Activated T-cell treated with anti-CD3 and anti-CD28 coated beads, Interleukin-2, amount 50 U/mL, for 48 hours (primary cell): ENCODE measurements around the gene CDH10.

ENCODE experiments used
- DNase-seq, 2 experiments: peaks; one replicate each; pipeline ENCODE4 v3.0.0-alpha.2; 2020

CDH10 gene

DNA sequence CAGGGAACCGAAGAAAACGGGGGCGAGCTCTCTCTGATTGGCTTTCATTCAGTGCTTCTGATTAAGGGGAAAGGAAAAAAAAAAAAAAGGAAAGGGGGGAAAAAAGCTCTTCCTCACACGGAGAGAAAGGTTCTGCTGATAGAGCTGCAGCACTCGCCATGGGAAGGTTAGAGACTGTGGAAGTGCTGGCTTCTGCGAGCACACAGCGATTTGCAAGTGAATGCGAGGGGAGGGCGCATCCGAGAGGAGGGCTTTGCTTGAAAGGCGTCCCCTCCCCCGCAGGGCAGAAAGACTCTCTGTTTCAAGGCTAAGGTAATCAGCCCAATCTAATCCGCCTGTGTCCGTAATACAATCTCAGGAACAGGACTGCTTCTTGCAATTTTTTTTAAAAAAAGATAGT lies at the start of gene CDH10:
Gene CDH10 (minus strand): TSS at position 218 of the 400 bp plus-strand sequence. CDS start 51,488 bp downstream, outside the sequence.
- no peak for DNase-seq

DNA sequence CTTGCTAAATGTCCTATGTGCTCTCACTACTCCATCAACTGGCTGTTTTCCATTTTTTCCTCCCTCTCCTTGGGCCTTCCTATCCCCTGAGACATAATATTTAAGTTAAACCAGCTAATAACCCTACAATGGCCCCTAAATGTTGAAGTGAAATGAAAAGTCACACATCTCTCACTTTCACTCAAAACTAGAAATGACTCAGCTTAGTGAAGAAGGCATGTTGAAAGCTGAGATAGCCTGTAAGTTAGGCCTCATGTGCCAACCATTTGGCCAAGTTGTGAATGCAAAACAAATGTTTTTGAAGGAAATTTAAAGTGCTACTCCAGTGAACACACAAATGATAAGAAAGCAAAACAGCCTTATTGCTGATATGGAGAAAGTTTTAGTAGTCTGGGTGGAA lies 48.8 kb upstream of the CDH10 start:
- no peak for DNase-seq

DNA sequence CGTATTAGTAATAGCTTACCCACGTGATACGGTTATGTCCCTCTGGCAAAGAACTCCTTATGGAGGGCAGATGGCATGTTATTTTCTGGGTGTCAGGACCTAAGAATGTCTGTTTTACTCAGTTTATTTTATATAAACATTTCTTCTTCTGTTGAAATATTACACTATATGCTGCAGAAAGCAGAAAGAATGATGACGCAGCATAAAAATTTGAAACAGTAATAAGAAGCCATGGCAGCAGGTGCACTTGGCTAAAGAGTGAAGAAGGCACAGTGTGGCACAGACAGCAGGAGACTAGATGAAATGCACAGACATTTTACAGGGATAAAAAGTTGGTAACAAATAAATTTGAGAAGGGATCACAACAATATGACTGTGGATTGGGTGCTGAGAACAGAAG lies 46.3 kb upstream of the CDH10 start:
- no peak for DNase-seq

DNA sequence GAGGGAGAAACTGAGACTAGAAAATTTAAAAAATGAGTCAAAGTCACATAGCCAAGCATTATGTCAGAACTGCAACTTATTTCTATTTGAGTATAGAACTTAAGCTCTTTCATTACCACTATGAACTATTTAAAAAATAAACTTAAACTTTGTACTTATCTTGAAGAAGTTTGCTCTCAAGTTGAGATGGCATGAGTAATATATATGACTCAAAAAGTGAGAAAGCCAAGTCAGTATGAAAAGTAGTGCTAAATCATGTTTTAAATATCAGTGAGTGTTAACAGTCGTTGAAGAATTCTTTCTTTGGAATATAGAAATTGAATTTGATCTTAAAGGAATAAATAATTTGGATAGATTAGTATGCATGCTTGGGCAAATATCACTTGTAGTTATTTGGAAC lies 36.3 kb upstream of the CDH10 start:
- DNase-seq, result no peak

DNA sequence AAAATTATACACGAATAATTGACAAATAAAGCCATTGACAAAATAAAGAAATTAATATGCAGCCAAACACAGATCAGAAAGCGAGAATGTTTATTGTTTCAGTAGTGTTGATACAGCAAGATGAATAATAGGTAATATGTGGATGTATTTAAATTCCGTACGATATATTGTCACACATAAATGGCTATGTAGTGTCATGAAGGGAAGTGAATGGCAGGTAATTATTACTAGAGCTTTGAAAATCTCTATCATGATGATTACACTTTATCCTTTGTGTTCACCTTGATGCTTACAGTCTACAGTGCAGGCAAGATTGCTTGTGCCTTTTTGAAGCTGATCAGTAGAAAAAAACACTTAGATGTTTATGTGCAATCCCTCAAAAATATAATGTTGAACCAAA lies 23.3 kb upstream of the CDH10 start:
- DNase-seq, result no peak

DNA sequence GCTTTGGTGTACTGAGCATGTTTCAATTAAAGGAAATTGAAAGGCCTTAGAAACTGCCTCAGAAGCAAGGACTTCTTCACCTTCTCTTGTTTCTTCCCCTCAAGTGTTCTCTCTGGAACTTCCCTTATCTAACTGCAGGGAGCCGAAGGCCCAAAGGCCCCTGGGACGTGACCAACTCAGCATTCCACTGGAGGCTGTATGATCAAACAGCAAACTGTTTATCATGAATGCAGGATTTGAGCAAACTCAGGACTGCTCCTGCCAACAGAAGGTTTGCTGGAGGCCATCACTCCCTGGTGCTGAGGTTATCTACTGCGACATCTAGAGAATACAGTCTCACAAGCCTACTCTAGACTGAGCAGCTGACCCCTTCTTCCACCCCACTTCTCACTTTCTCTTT lies 4.8 kb upstream of the CDH10 start:
- no peak for DNase-seq

DNA sequence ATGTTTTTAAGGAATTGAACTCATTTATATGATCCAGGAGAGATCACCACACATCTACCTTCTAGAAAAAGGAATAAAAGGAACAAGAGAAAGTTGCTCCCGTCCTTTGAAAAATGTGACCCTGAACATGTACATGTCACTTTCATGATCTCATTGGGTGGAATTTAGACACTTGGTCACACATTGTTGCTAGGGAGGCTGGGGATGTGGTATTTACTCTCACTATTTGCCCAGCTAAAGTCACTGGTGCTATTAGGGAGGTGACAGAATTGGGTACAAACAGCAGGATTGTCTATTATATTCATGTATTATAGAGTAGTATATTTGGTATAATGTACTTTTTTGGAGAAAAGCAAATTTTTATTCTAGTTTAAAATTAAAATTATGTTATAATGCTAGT lies 2.1 kb upstream of the CDH10 start:
- DNase-seq, result no peak

DNA sequence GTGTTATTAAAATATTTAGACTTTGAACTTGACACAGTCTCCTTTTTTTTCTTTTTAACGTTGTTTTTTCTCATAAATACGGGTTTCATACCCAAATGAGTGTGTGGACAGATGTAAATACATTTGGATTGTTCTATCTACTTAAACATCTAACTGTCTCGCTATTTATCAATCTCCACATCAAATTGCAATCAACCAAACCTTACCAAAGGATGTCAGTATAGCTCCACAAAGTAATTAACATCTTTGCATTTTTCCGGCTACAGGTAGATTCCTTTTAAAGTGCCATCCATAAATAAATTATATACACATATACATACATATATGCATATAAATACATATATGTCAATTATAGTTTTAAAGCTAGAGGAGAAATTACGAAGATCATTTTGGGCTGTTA lies 705 bp upstream of the CDH10 start:
- no peak for DNase-seq

DNA sequence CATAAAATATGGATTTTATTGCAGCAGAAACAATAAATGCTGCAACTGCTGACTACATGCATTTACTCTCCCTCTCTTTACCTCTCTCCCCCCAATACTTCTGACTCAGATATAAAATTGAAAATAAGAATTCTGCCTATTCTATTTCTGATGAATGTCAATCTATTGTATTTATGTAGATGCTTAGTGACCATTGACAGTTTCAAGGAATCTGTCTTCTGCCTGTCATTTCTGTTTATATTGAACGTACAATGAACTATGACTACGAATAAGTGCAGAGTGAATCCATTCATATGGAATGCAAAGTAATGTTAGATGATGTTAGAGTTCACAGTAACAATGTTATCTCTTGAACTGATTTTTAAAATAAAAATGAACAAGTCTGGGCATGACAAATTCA lies 898 bp downstream of the CDH10 start:
- no peak for DNase-seq

DNA sequence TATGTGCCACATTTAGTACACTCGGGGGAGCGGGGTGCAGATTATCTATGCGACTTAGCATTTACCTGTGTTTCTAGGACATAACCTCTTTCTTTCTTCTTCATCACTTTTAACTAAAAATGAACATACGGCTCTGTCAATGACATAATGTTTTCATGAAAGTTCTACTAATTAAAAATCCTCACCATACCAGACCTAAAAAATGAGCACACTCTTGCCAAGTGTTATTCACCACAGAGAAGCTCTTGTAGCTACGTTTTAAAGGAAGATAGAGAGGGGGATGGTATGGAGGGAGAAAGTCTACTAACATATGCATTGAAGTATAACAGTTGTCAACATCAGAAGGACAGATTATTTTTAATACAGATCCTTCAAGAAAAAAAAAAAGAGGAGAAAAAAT lies 1.6 kb downstream of the CDH10 start:
- no peak for DNase-seq

DNA sequence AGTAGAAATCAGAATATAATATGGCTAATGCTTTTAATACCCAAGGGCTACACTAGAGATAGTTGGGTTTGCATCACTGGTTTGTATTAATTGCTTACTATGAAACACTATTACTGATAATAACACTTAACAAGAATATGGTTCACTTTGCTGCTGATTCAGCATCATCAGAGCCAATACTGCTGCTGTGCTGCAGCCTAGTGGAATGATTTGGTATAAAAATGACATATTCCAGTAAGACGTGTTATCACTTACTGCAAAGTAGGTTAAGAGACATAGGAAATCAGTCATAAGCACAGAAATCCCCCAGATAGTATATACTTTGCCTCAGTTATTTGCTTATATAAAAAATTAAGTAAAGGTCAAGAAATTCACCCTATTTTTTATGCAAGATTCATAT lies 2.8 kb downstream of the CDH10 start:
- no peak for DNase-seq

DNA sequence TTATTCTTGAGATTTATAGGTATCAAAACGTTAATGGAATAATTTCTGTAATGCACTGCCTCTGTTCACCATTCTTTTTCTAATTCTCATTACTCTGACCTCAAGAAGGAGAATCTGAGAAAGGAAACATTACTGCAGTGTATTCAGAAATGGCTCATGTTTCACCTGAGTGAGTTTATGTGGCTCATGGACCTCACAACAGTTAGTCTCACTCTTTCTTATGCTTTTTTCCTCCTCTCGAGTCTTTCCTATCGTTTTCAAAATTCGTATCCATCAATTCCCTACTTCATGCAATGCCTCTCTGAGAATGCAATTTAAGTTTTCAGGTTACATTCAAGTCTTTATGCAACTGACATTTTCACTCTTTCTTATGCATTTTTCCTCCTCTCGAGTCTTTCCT lies 9.6 kb downstream of the CDH10 start:
- DNase-seq, result no peak

DNA sequence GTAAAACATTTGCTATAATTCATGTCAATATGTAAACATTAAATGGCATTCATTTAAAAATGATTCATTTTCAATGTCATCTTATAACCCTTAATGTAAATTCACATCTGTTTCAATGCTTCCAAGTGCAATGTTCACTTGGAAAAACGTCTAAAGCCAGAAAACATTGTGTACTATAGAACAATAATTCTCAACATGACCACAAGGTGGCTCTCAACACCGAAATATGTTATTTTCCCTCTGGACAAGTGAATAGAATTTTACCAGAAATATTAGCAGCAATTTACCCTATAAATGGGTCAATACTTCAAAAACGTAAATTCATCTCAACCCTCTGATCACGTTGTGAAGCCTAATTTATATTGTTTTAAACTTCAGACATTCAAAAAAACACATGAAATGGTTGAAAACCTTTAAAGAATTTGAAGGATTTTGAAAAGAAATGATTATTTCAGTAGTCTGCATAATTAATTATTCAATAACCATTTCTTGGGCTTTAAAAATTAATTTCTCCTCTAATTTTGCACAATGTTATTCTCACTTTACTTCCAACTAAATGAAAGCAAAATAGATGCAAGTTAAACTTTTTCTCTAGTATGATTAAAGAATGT lies 11.0 kb downstream of the CDH10 start:
- no peak for DNase-seq

DNA sequence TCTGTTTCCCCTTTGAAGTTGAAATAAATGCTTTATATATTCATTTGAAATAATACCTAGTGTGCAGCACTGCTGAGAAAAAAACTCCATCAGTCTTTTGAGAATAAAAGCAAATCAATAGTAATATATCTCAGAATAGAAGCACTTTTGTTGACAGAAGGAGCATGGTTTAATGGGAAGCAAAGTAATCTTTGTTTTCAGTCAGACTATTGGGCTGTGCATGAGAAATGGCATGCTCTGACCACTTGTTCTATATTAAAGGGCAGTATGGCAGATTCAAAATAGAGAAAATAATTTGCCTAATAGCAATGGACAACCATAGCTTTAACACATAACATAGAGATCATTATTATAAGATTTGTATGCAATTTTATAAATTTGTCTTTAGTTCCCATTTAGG lies 12.4 kb downstream of the CDH10 start:
- no peak for DNase-seq

DNA sequence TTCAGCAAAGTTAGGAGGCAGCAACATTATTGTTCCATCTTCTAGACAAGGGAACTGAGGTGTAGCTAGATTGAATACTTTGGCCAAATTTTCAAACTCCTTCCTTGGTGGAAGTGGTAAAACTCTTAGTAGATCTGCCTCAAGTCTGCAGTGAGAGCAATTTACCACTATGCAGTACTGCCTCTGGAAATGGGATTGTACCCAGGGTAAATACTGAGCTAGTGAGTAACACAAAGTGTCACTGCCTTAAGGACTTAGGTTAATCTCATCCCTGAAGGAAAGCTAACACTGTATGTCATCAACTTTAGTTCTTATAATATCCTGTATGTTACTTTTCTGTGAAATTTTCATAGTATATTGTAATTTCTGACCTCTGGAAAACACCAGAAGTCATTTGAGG lies 13.9 kb downstream of the CDH10 start:
- DNase-seq, result no peak

DNA sequence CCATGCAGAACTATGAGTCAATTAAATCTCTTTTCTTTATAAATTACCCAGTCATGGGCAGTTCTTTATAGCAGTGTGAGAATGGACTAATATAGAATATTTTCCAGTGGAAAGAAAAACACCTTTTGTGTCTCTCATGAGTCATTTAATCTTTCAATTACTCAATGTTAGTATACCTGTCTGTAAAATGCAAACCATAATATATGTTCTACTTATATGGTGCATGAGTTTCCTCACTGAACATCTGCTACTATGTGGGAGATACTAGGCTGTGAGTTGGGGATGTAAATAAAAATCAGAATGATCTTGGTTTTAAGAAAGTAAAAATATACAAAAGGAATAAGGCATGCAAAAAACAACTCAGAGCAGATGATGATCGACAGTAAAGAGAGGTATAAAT lies 15.0 kb downstream of the CDH10 start:
- DNase-seq, result no peak

DNA sequence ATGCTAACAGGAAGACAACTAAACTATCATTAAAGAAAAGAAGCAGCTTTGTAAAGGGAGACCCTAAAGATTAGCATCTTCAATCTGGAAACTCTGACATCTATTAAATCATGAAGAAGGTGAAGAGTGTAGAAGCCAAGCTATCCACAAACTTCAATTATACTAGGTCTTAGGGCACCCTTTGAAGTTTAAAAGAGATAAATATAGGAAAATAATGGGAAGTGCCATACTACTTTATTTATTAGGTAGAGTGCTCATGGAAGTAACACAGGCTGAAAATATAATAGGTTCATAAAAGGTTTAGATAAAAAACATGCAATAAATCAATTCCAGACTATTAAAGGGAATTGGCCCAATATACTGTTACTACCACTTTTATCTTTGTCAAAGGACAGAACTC lies 19.9 kb downstream of the CDH10 start:
- DNase-seq, result no peak

DNA sequence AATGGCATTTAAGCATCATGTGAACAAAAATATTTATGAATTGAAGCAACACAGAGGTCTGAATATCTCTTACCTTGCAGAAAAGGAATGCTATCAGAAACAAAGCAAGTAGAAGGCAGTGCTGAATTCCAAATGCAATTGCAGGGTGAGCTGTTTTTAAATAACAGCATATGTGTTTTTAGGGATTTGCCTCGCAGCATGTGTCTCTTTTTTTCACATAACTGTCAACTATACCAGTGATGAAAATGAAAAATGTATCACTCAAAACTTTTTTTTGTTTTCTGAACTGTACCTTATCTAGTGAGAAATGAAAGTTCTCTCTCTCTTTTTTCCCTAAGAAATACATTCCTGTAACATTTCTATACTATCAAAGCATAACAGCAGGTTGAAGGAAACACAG lies 21.2 kb downstream of the CDH10 start:
- DNase-seq, result no peak

DNA sequence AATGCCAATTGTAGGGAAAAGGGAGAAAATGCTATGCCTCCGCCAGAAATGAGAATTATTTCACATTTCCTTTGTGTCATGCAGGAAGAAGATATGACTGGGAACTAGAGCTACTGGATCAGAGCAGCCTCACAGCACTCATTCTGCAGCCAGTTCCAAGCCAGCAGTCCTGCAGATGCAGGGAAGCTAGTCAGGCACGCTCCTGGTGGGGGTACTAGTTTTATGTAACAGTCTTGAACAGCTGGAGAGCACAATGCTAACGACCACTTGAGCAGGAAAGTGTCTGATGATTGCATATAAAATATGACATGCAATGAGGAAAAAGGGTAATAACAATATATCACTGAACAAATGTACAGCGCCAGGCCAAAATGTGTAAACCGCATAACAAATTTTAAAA lies 21.7 kb downstream of the CDH10 start:
- no peak for DNase-seq

DNA sequence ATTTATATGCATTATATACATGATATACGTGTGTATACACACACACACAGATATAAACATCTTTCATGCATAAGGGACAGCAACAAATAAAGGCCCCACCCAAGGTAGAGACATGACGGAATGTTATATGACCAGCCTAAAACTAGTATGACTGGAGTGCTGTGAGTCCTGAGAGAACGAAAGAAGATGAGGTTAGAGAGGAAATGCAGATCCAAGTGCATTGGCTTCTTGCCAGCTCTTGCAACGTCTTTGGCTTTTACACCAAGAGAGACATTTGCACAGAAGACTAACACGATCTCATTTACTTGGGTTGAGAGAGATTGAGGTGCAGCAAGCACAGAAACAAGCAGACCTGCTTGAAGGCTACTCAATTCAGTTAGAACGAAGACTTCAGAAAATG lies 23.0 kb downstream of the CDH10 start:
- no peak for DNase-seq

DNA sequence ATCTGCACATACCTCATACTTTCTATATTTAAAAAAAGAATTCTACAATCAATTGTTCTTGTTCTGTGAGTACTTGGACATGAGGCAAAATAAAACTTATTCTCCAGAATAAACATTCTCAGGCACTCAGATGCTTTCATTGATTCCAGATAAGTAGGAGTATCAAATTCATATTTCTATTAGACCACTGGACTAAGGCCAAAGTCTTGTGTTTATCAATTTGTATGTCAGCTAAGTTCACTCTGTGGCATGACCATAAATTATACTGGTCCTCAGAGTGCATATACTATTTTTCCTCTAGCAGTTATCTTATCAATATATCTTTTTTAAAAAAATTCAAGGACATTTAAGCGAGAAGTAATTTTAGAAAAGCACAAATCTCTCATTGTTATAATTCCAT lies 28.2 kb downstream of the CDH10 start:
- no peak for DNase-seq

DNA sequence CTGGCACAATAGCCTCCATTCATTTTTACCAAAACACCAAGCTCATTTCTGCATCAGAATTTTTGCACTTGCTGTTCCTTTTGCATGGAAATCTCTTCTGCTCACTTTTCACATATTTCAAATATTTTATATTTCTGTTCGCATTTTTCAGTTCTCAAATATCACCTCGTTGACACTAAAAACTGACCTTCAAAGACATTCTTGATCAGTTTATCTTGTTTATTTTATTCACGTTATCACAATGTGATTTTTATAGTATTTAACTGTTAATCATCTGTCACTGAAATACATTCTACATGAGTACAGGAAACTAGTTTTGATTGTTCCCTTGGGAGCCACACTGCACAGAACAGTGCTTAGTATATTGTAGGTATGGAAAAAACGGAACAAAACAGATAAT lies 29.6 kb downstream of the CDH10 start:
- no peak for DNase-seq

DNA sequence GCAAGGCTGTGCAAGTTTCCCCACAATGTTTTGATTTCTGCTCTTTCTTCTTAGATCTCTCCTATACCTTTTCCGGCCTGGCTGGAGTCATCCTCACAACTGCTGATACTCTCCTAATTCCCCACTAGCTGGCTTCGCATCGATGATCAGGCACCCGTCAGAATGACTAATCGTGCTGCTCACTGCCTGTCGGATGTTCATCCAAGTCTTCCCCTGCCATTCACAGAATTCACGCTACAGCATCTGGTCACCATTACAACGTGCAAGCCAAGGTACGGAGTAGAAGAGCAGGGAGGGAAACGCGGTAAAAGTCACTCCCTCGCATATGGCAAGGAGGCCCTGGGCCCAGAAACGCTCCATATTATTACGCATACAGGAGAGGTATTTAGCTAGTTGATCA lies 35.1 kb downstream of the CDH10 start:
- DNase-seq, result no peak

DNA sequence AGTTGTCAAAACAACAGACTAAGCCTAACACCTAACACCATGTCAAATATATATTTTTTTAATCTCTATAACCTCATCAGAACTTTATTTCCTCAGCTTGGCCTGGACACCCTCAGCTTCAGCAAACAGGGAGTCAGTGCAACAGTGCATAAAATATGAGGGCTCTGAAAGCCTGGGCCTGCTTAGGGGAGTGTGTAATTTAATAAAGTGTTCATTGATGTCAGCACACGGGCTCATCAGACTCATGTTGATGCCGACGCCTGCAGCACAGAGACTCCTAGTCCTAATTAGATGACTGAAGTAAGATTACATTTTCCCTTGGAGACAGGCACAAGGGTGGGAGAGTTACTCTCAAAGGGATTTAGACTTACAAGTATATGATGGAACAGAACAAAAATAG lies 37.8 kb downstream of the CDH10 start:
- no peak for DNase-seq

DNA sequence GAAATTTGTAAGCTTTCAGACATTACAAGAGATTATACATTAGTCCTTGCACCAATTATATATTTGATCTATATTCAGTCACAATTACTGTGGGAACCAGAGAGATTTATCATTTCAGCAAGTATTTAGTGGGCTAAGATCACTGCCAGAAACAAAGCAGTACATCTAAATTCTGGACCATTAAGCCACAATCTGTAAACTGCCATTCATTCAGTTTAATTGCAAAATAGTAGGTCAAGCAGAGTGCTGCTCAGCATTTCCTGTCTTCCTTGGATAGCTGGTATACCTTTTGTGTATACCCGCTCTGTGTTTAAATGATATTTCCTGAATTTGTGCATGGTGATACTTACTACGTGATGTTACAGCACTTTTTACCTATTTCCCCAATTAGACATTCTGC lies 42.6 kb downstream of the CDH10 start:
- DNase-seq, result no peak

DNA sequence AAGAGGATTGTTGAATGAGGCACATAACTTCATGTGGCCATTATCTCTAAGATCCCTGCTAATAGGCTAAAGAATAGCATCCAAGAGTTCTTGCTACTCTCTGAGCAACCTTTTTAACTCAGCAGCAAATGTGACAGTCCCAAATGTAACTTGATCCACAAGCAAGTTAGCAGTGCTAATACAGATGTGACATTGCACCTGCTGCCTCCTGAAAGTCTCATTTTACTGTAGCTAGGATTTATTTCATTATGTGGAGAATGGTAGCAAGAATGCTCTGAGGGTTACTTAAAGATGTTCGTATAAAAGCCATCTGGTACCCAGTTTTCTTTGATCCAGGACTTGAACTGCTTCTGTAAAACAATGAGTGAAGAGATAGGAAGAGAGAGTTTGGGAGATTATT lies 45.8 kb downstream of the CDH10 start:
- DNase-seq, result no peak
